Upper lobe of left lung (tissue), 4 donors: ENCODE data around the gene CNOT3.

Experiments used
- EP300 ChIP-seq, 4 donors: sonication (generic); formaldehyde crosslinking; IDR thresholded peaks; one replicate each; pipeline ENCODE4 v1.5.1; 2017; ENCODE audit warnings: antibody characterized with exemption in 4 of 4, control low read depth in 2 of 4
- POLR2A ChIP-seq, 4 donors: fragments of 450-650 bp; IDR thresholded peaks; one replicate each; pipeline ENCODE4 v1.5.1; 2016 to 2017; ENCODE audit warnings: antibody characterized with exemption in 4 of 4, mild to moderate bottlenecking in 2 of 4
- POLR2AphosphoS5 ChIP-seq, 2 donors: sonication (generic); formaldehyde crosslinking; IDR thresholded peaks; one replicate each; pipeline ENCODE4 v1.5.1; 2017; ENCODE audit warnings: antibody characterized with exemption in 2 of 2
- TF ChIP-seq, protein P1 (sequence below), 6 experiments: fragments of 450-650 bp in 4 of 6; fragments of 200-600 bp in 2 of 6; sonication (generic) in 2 of 6; IDR thresholded peaks; one replicate each; pipeline ENCODE4 v1.5.1; 2016 to 2019; ENCODE audit warnings: antibody characterized with exemption in 6 of 6

DNA sequence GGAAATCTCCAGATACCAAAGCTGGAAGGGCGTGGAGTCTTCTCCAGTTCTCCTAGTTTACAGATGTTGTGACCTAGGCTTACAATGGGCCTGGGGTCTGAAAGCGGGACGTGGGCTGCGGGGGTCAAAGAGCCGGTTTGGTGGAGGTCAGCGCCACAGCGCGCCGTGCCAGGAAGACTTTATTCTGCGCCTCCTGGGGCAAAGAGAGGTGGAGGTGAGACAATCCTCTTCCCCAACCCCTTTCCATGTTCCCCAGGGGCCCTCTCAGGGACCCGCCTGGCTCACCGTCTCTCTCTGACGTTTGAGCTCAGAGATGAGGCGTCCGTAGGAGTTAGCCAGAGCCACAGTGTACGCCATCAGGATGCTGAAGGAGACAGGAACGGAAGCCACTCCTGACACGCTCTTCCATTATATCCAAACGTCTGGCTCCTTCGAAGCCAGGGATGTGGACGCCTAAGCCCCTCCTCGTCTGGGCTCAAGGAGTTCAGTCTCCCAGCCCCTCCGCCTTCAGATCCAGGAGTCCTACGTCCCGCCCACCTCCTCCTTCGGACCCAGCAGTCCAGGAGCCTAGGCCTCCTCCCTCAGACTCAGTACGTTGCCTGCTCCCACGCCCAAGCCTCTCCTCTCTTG, 22.7 kb downstream of the CNOT3 start:
- TF ChIP-seq, protein P1, sequence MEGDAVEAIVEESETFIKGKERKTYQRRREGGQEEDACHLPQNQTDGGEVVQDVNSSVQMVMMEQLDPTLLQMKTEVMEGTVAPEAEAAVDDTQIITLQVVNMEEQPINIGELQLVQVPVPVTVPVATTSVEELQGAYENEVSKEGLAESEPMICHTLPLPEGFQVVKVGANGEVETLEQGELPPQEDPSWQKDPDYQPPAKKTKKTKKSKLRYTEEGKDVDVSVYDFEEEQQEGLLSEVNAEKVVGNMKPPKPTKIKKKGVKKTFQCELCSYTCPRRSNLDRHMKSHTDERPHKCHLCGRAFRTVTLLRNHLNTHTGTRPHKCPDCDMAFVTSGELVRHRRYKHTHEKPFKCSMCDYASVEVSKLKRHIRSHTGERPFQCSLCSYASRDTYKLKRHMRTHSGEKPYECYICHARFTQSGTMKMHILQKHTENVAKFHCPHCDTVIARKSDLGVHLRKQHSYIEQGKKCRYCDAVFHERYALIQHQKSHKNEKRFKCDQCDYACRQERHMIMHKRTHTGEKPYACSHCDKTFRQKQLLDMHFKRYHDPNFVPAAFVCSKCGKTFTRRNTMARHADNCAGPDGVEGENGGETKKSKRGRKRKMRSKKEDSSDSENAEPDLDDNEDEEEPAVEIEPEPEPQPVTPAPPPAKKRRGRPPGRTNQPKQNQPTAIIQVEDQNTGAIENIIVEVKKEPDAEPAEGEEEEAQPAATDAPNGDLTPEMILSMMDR (IDR thresholded peaks at IDR 0.05): no peak
- TF ChIP-seq EP300 (IDR thresholded peaks at IDR 0.05): no peak
- TF ChIP-seq POLR2A (IDR thresholded peaks at IDR 0.05): peak in 2 of 4 donors; percentile 39 to 49
- peak in 1 of 2 donors; percentile 22 for TF ChIP-seq POLR2AphosphoS5 (IDR thresholded peaks at IDR 0.05)
